Endothelial cell of umbilical vein (primary cell): ENCODE results near the gene PRKAG2. TPM values are rescaled to one million over a fixed set of nuclear protein-coding genes. Genes with fewer than 3 reads are reported as not detected.
A peak's percentile ranks its signal among the peaks of the same experiment; 100 is the strongest.

ENCODE experiments used
- BruUV-seq: library from RNA; stranded (reverse); fragments of 400-500 nt; replicated peaks from 2 replicates; lab custom pipeline; 2021; lab: Mats Ljungman, UMichigan
- CTCF ChIA-PET: fragments of 300-600, 350-600 bp; sonication (Branson Sonifier 250); formaldehyde crosslinking; loops from one replicate; lab custom pipeline; 2021; ENCODE audit warnings: antibody characterized with exemption, inconsistent platforms; lab: Charles Lee
- POLR2A ChIA-PET: fragments of 300-600, 350-600 bp; sonication (Branson Sonifier 250); formaldehyde crosslinking; loops from one replicate; lab custom pipeline; 2021; ENCODE audit warnings: antibody characterized with exemption, inconsistent platforms; lab: Charles Lee
- DNase-seq: peaks from one replicate; pipeline ENCODE4 v3.0.0-alpha.2; 2011; ENCODE audit warnings: low read depth, low spot score
- FAIRE-seq: peaks from 2 replicates; lab custom pipeline; 2011; peaks lifted over from hg19 to GRCh38; lab: Jason Lieb, UNC
- H2AFZ ChIP-seq: 2 replicates; pipeline ENCODE4 v1.6.0; 2012; ENCODE audit warnings: low read depth, low read length, control low read depth, inconsistent platforms
- H3K27ac ChIP-seq: 2 replicates; pipeline ENCODE4 v1.5.1; 2011; ENCODE audit warnings: low read depth, mild to moderate bottlenecking, control low read depth, low read length, moderate library complexity; ENCODE audit not compliant: insufficient read depth
- H3K27me3 ChIP-seq, 2 experiments: 2 replicates each; pipeline versions ENCODE4 v1.6.0 to v1.6.1; 2011; ENCODE audit warnings: low read length in 2 of 2, mixed read lengths in 1 of 2; ENCODE audit not compliant: control insufficient read depth in 2 of 2, insufficient read depth in 2 of 2
- H3K36me3 ChIP-seq, 2 experiments: 2 replicates in 1 of 2; 3 replicates in 1 of 2; pipeline ENCODE4 v1.5.1; 2011; ENCODE audit warnings: low read length in 2 of 2, mild to moderate bottlenecking in 1 of 2, moderate library complexity in 1 of 2; ENCODE audit not compliant: control insufficient read depth in 2 of 2, insufficient read depth in 2 of 2; ENCODE audit errors: extremely low read depth in 1 of 2
- H3K4me1 ChIP-seq: 3 replicates; pipeline ENCODE4 v1.5.1; 2011; ENCODE audit warnings: mild to moderate bottlenecking, low read length; ENCODE audit not compliant: control insufficient read depth, insufficient read depth; ENCODE audit errors: extremely low read depth
- H3K4me2 ChIP-seq: 2 replicates; pipeline ENCODE4 v1.6.1; 2011; ENCODE audit warnings: low read length, control low read depth, mixed read lengths; ENCODE audit not compliant: insufficient read depth
- H3K4me3 ChIP-seq, 3 experiments: fragments of 200-600 bp in 1 of 3; sonication (generic), shearing (Covaris generic) in 1 of 3; replicated peaks in 1 of 3; 2 replicates each; pipeline ENCODE4 v1.5.1; 2011 to 2016; ENCODE audit warnings: control low read depth in 3 of 3, low read length in 3 of 3, mild to moderate bottlenecking in 2 of 3, inconsistent platforms in 1 of 3, low read depth in 1 of 3, moderate library complexity in 1 of 3; ENCODE audit not compliant: insufficient read depth in 1 of 3
- H3K79me2 ChIP-seq: 2 replicates; pipeline ENCODE4 v1.6.0; 2012; ENCODE audit warnings: low read length, inconsistent platforms; ENCODE audit not compliant: control insufficient read depth, insufficient read depth
- H3K9ac ChIP-seq: replicated peaks from 2 replicates; pipeline ENCODE3; 2011; ENCODE audit warnings: low read length, control low read depth; ENCODE audit not compliant: insufficient read depth; ENCODE audit errors: extremely low read depth
- H3K9me1 ChIP-seq: replicated peaks from 3 replicates; pipeline ENCODE4 v1.6.0; 2011; ENCODE audit warnings: mild to moderate bottlenecking, low read length; ENCODE audit not compliant: control insufficient read depth, insufficient read depth; ENCODE audit errors: extremely low read depth
- H3K9me3 ChIP-seq: replicated peaks from 2 replicates; pipeline ENCODE4 v1.5.1; 2012; ENCODE audit warnings: low read length, inconsistent platforms; ENCODE audit not compliant: control insufficient read depth, insufficient read depth
- H4K20me1 ChIP-seq: replicated peaks from 2 replicates; pipeline ENCODE3; 2011; ENCODE audit warnings: mild to moderate bottlenecking, low read length; ENCODE audit not compliant: control insufficient read depth, insufficient read depth; ENCODE audit errors: extremely low read depth
- CTCF ChIP-seq, 2 donors: IDR thresholded peaks; 1 replicate in 1 of 2; 2 replicates in 1 of 2; pipeline ENCODE4 v1.5.1; 2011; ENCODE audit warnings: low read length in 2 of 2, mild to moderate bottlenecking in 2 of 2, moderate library complexity in 2 of 2, control low read depth in 1 of 2, inconsistent platforms in 1 of 2, low read depth in 1 of 2; ENCODE audit not compliant: insufficient read depth in 1 of 2; ENCODE audit errors: extremely low read depth in 1 of 2
- EZH2 ChIP-seq: IDR thresholded peaks from 2 replicates; pipeline ENCODE4 v1.6.1; 2012; ENCODE audit warnings: borderline replicate concordance, low read depth, mild to moderate bottlenecking, moderate library complexity, low read length, inconsistent platforms; ENCODE audit not compliant: severe bottlenecking
- FOS ChIP-seq: IDR thresholded peaks from 2 replicates; pipeline ENCODE4 v1.6.1; 2011; ENCODE audit warnings: mild to moderate bottlenecking, low read length, moderate library complexity, borderline replicate concordance; ENCODE audit not compliant: insufficient read depth
- GATA2 ChIP-seq: IDR thresholded peaks from 2 replicates; pipeline ENCODE4 v1.7.0; 2011; ENCODE audit warnings: low read depth, mild to moderate bottlenecking, moderate library complexity, mixed read lengths, low read length; ENCODE audit not compliant: insufficient read length, insufficient read depth
- JUN ChIP-seq: IDR thresholded peaks from 2 replicates; pipeline ENCODE4 v1.6.1; 2011; ENCODE audit warnings: borderline replicate concordance, low read depth; ENCODE audit not compliant: insufficient read length, insufficient read depth
- MAX ChIP-seq: IDR thresholded peaks from 2 replicates; pipeline ENCODE4 v1.6.1; 2011; ENCODE audit not compliant: insufficient read depth, insufficient read length
- MYC ChIP-seq: IDR thresholded peaks from one replicate; pipeline ENCODE4 v1.6.1; 2011; ENCODE audit warnings: mild to moderate bottlenecking, low read depth, low read length
- POLR2A ChIP-seq: IDR thresholded peaks from 2 replicates; pipeline ENCODE4 v1.6.1; 2012; ENCODE audit warnings: low read depth, mild to moderate bottlenecking, control low read depth, low read length
- POLR2AphosphoS5 ChIP-seq: IDR thresholded peaks from 2 replicates; pipeline ENCODE4 v1.6.1; 2012; ENCODE audit warnings: low read depth, mild to moderate bottlenecking, control low read depth, low read length, moderate library complexity; ENCODE audit not compliant: insufficient read depth
- dilution Hi-C: fragments of 300-500 bp; cut with MboI; formaldehyde crosslinking; loops from one replicate; pipeline ENCODE4 v1.15.0; 2019; ENCODE audit warnings: low sequenced_read_pairs; ENCODE audit not compliant: extremely low pct_ligation_motif_present
- intact Hi-C: fragments of 100-400 bp; cut with micrococcal nuclease; formaldehyde crosslinking; loops from one replicate; pipeline ENCODE4 v1.10.0; 2022
- polyA plus RNA-seq, 4 experiments: library from polyadenylated mRNA; depleted of rRNA in 3 of 4; stranded (reverse) in 3 of 4; unstranded in 1 of 4; fragments of >200 nt; gene quantifications; 2 replicates each; pipeline versions ENCODE4 v1.2.1 to v1.2.3, GENCODE V29; 2011 to 2012; ENCODE audit warnings: missing spikeins in 1 of 4
- total RNA-seq: library from RNA; stranded (reverse); gene quantifications from 2 replicates; pipeline ENCODE4 v1.2.3, GENCODE V29; 2021

PRKAG2 gene
- total and polyA plus RNA-seq, 2 donors (not counting 3 experiments of a cell fraction or from before 2014, with no cell fraction given) = 19.3 to 51.5 TPM

- Histone ChIP-seq H3K9me3 (no peaks in the 10 kb centered on the region), H3K9ac (no peak overlapping the region), H4K20me1 (no peaks in the 10 kb centered on the region), H3K27me3 (no peaks in the 10 kb centered on the region), H2AFZ (no peak overlapping the region), H3K9me1 (no peaks in the 10 kb centered on the region), H3K36me3 (no peaks in the 10 kb centered on the region), H3K79me2 (no peaks in the 10 kb centered on the region), H3K4me3 (no peak overlapping the region), H3K27ac (no peak overlapping the region), H3K4me1 (no peaks in the 10 kb centered on the region), H3K4me2 (no peak overlapping the region)
- BruUV-seq = no TSS peak
- ChIA-PET POLR2A (no interaction called here), CTCF (no interaction called here)
- dilution Hi-C loops = no loop called here
- DNase-seq (no peak), FAIRE-seq (no peak)
- intact Hi-C loops = no loop called here
- no peak for TF ChIP-seq MYC
- TF ChIP-seq JUN = no peak
- TF ChIP-seq EZH2 = no peak
- TF ChIP-seq CTCF (IDR thresholded peaks at IDR 0.05; ENCODE audit: extremely low read depth in 1 of 2, insufficient read depth in 1 of 2, low read depth in 1 of 2, low read length in 2 of 2) = no peak
Observed at GRCh38 chr7:151680810-151681209, 196.1 kb downstream of the PRKAG2 start.

- Histone ChIP-seq H3K79me2 (no peaks in the 10 kb centered on the region), H3K9me1 (no peaks in the 10 kb centered on the region), H2AFZ (no peak overlapping the region), H3K36me3 (no peaks in the 10 kb centered on the region), H3K4me3 (no peak overlapping the region), H4K20me1 (no peaks in the 10 kb centered on the region), H3K27ac (no peak overlapping the region), H3K9ac (no peak overlapping the region), H3K4me1 (no peaks in the 10 kb centered on the region), H3K9me3 (no peaks in the 10 kb centered on the region), H3K27me3 (no peaks in the 10 kb centered on the region), H3K4me2 (no peak overlapping the region)
- no peak for TF ChIP-seq FOS
- no peak for TF ChIP-seq JUN
- no peak for TF ChIP-seq GATA2
- no peak for TF ChIP-seq CTCF (IDR thresholded peaks at IDR 0.05; ENCODE audit: extremely low read depth in 1 of 2, insufficient read depth in 1 of 2, low read depth in 1 of 2, low read length in 2 of 2)
- TF ChIP-seq MYC = no peak
- no peak for TF ChIP-seq POLR2A
- no peak for TF ChIP-seq MAX
- no peak for TF ChIP-seq POLR2AphosphoS5
- no peak for TF ChIP-seq EZH2
- intact Hi-C loops (no loop called here), dilution Hi-C loops (no loop called here)
- no TSS peak for BruUV-seq
- POLR2A ChIA-PET = no interaction called here
- peak; percentile 8 for FAIRE-seq
- CTCF ChIA-PET = interaction anchor here (0.8 to 1.5 kb wide), 2 partner anchors 9 to 66 kb away, joined by 3 read pairs; no protein-coding TSS in a partner anchor
- no peak for DNase-seq
Observed at GRCh38 chr7:151679881-151680612, 196.9 kb downstream of the PRKAG2 start.
